Measurements from ENCODE around the gene PLEKHG4B. TPM values are rescaled to one million over a fixed set of nuclear protein-coding genes. Genes with fewer than 3 reads are reported as not detected.

Gene PLEKHG4B
- total RNA-seq, 1 experiment from 2014 or later, result 0.02 TPM

- TF ChIP-seq REST (IDR thresholded peaks at IDR 0.05; ENCODE audit: low read depth) (no peak), SIN3A (IDR thresholded peaks at IDR 0.05; ENCODE audit: low read depth) (no peak)
These were observed 71.3 kb downstream of the PLEKHG4B start (continued) for GRCh38 chr5:163338-163620.

- no peaks in the 10 kb centered on the region for H3K9me2 ChIP-seq (ENCODE audit: insufficient read depth)
- H3K27me3 ChIP-seq (ENCODE audit: insufficient read depth, low read length), result no peaks in the 10 kb centered on the region
- DNase-seq (ENCODE audit: low read depth, low spot score) (no peak), ATAC-seq (no peak)
- TF ChIP-seq ZNF274 (IDR thresholded peaks at IDR 0.05; ENCODE audit: low read depth, low read length), result no peak
- no peak for TF ChIP-seq POLR2AphosphoS5 (IDR thresholded peaks at IDR 0.05; ENCODE audit: low read depth, low read length)
- POLR2A ChIA-PET, result no interaction called here
- no peak overlapping the region for H3K4me3 ChIP-seq (replicated peaks in 1 of 2; ENCODE audit: low read depth in 1 of 2, low read length in 2 of 2)
- H3K4me2 ChIP-seq (ENCODE audit: low read length), result no peak overlapping the region
- CTCF ChIA-PET, result no interaction called here
- intact Hi-C loops (cut with micrococcal nuclease), result no loop called here
- no peaks in the 10 kb centered on the region for H4K20me1 ChIP-seq (ENCODE audit: insufficient read depth)
- RAD21 ChIA-PET (ENCODE audit: low non-redundant PET in 1 of 2, low total read pairs in 2 of 2, uncharacterized antibody in 2 of 2, unreplicated experiment in 2 of 2), result no interaction called here
- H3K27ac ChIP-seq (ENCODE audit: low read depth, low read length), result no peak overlapping the region
- no peaks in the 10 kb centered on the region for H3K9me3 ChIP-seq (ENCODE audit: control insufficient read depth in 1 of 2, insufficient read depth in 1 of 2, low read depth in 1 of 2, low read length in 2 of 2)
- H3K36me3 ChIP-seq (ENCODE audit: control insufficient read depth in 1 of 2, insufficient read depth in 2 of 2, low read length in 2 of 2), result no peaks in the 10 kb centered on the region
- peaks cover 0 to 6% of the 10 kb centered on the region in 2 experiments; a peak in 2 of 4 replicates for H3K4me1 ChIP-seq (ENCODE audit: control insufficient read depth in 1 of 2, insufficient read depth in 2 of 2, low read length in 2 of 2)
- no TSS peak for BruUV-seq (replicated peaks)
- no peak overlapping the region for H2AFZ ChIP-seq (ENCODE audit: low read depth, low read length, poor library complexity, severe bottlenecking)
- H3K9ac ChIP-seq (ENCODE audit: low read length), result no peak overlapping the region
- H3K79me2 ChIP-seq (ENCODE audit: insufficient read depth, low read length), result no peaks in the 10 kb centered on the region
These were observed 71.9 kb downstream of the PLEKHG4B start for GRCh38 chr5:163841-164240.

GRCh38 chr5:164244-164643 lies 72.3 kb downstream of the PLEKHG4B start:
- Histone ChIP-seq H3K9ac (ENCODE audit: low read length) (no peak overlapping the region), H3K4me2 (ENCODE audit: low read length) (no peak overlapping the region), H3K4me3 (replicated peaks in 1 of 2; ENCODE audit: low read depth in 1 of 2, low read length in 2 of 2) (no peak overlapping the region), H3K9me2 (ENCODE audit: insufficient read depth) (no peaks in the 10 kb centered on the region), H3K27me3 (ENCODE audit: insufficient read depth, low read length) (no peaks in the 10 kb centered on the region), H3K4me1 (ENCODE audit: control insufficient read depth in 1 of 2, insufficient read depth in 2 of 2, low read length in 2 of 2) (peaks cover 0 to 6% of the 10 kb centered on the region in 2 experiments; a peak in 2 of 4 replicates), H3K36me3 (ENCODE audit: control insufficient read depth in 1 of 2, insufficient read depth in 2 of 2, low read length in 2 of 2) (no peaks in the 10 kb centered on the region), H4K20me1 (ENCODE audit: insufficient read depth) (no peaks in the 10 kb centered on the region), H3K9me3 (ENCODE audit: control insufficient read depth in 1 of 2, insufficient read depth in 1 of 2, low read depth in 1 of 2, low read length in 2 of 2) (no peaks in the 10 kb centered on the region), H3K79me2 (ENCODE audit: insufficient read depth, low read length) (no peaks in the 10 kb centered on the region), H2AFZ (ENCODE audit: low read depth, low read length, poor library complexity, severe bottlenecking) (no peak overlapping the region), H3K27ac (ENCODE audit: low read depth, low read length) (no peak overlapping the region)
- CTCF ChIA-PET, result no interaction called here
- intact Hi-C loops (cut with micrococcal nuclease), result no loop called here
- peak; percentile 55; the same call in 1 of the 2 replicates for ATAC-seq
- DNase-seq (ENCODE audit: low read depth, low spot score), result no peak
- RAD21 ChIA-PET (ENCODE audit: low non-redundant PET in 1 of 2, low total read pairs in 2 of 2, uncharacterized antibody in 2 of 2, unreplicated experiment in 2 of 2), result no interaction called here
- POLR2A ChIA-PET, result no interaction called here
- no TSS peak for BruUV-seq (replicated peaks)
- TF ChIP-seq EZH2 (IDR thresholded peaks at IDR 0.05) (no peak), POLR2AphosphoS5 (IDR thresholded peaks at IDR 0.05; ENCODE audit: low read depth, low read length) (no peak), EGR1 (IDR thresholded peaks at IDR 0.05; ENCODE audit: low read depth) (no peak), CEBPB (IDR thresholded peaks at IDR 0.05; ENCODE audit: low read depth) (no peak), TCF7L2 (IDR thresholded peaks at IDR 0.05; ENCODE audit: borderline replicate concordance, extremely low read depth, insufficient read depth, insufficient read length) (no peak), ZBTB33 (IDR thresholded peaks at IDR 0.05; ENCODE audit: extremely low read depth, insufficient replicate concordance, low read length) (no peak), JUND (IDR thresholded peaks at IDR 0.05) (no peak), FOSL1 (IDR thresholded peaks at IDR 0.05; ENCODE audit: low read depth) (no peak), ELF1 (IDR thresholded peaks at IDR 0.05; ENCODE audit: borderline replicate concordance, low read depth) (no peak), MAX (IDR thresholded peaks at IDR 0.05) (no peak)

All from HCT116 (cell line).